Measurements from ENCODE around the gene RPE.
A peak's percentile ranks its signal among the peaks of the same experiment; 100 is the strongest.

Gene RPE

GRCh38 chr2:210003359-210003758 is 921 bp downstream of the RPE start:
- no peak for DNase-seq

GRCh38 chr2:210004881-210005280 is 2.4 kb downstream of the RPE start:
- DNase-seq, result no peak

- DNase-seq, result no peak
Observed at GRCh38 chr2:210007895-210008294, 5.5 kb downstream of the RPE start.

GRCh38 chr2:210009126-210009525 is 6.7 kb downstream of the RPE start:
- no peak for DNase-seq

- DNase-seq, result no peak
Observed at GRCh38 chr2:210009896-210010295, 7.5 kb downstream of the RPE start.

- DNase-seq, result no peak
Observed at GRCh38 chr2:210020138-210020537, 17.7 kb downstream of the RPE start.

- DNase-seq, result no peak
Observed at GRCh38 chr2:210022824-210023223, 20.4 kb downstream of the RPE start.

- DNase-seq, result no peak
Observed at GRCh38 chr2:210027608-210028007, 25.2 kb downstream of the RPE start.

GRCh38 chr2:210028178-210028577 is 25.7 kb downstream of the RPE start:
- peak; percentile 15 for DNase-seq

- DNase-seq, result no peak
Observed at GRCh38 chr2:210034087-210034683, 31.7 kb downstream of the RPE start.

GRCh38 chr2:210035679-210036078 is 33.2 kb downstream of the RPE start:
- no peak for DNase-seq

GRCh38 chr2:210038078-210038477 is 35.6 kb downstream of the RPE start:
- no peak for DNase-seq

- no peak for DNase-seq
Observed at GRCh38 chr2:210046851-210047500, 44.5 kb downstream of the RPE start.

- no peak for DNase-seq
Observed at GRCh38 chr2:210049831-210050230, 47.4 kb downstream of the RPE start.

GRCh38 chr2:210050885-210051284 is 48.4 kb downstream of the RPE start:
- no peak for DNase-seq

- DNase-seq, result no peak
Observed at GRCh38 chr2:210054696-210055095, 52.3 kb downstream of the RPE start.

GRCh38 chr2:210055825-210056224 is 53.4 kb downstream of the RPE start:
- DNase-seq, result no peak

- DNase-seq, result no peak
Observed at GRCh38 chr2:210063306-210063705, 60.9 kb downstream of the RPE start.
